CD4-positive, alpha-beta memory T cell (primary cell): Measurements from ENCODE around the gene PRKG1. TPM values are rescaled to one million over a fixed set of nuclear protein-coding genes. Genes with fewer than 3 reads are reported as not detected.
A peak's percentile ranks its signal among the peaks of the same experiment; 100 is the strongest.

Source experiments
- CTCF ChIA-PET: fragments of 350-600 bp; sonication (Branson Sonifier 250); formaldehyde crosslinking; loops from one replicate; lab custom pipeline; 2021; ENCODE audit warnings: inconsistent platforms; ENCODE audit not compliant: partially characterized antibody; lab: Charles Lee
- POLR2A ChIA-PET: fragments of 350-600 bp; sonication (Branson Sonifier 250); formaldehyde crosslinking; loops from one replicate; lab custom pipeline; 2021; ENCODE audit not compliant: partially characterized antibody; lab: Charles Lee
- DNase-seq, 5 donors: peaks; one replicate each; pipeline versions ENCODE4 v3.0.0 to v3.0.0-alpha.2; 2020 to 2022; ENCODE audit warnings: mixed read lengths in 1 of 5
- H3K27ac ChIP-seq: one replicate; pipeline ENCODE4 v1.7.0; 2013; ENCODE audit warnings: low read depth, low read length
- H3K27me3 ChIP-seq: 2 replicates; pipeline ENCODE4 v1.7.0; 2013; ENCODE audit warnings: mild to moderate bottlenecking, low read length, moderate library complexity; ENCODE audit not compliant: insufficient read depth
- H3K36me3 ChIP-seq: 2 replicates; pipeline ENCODE4 v1.7.0; 2013; ENCODE audit warnings: mild to moderate bottlenecking, low read length, moderate library complexity; ENCODE audit not compliant: insufficient read depth
- H3K4me1 ChIP-seq: 2 replicates; pipeline ENCODE4 v1.7.0; 2013; ENCODE audit warnings: mild to moderate bottlenecking, low read length, moderate library complexity; ENCODE audit not compliant: insufficient read depth
- H3K4me3 ChIP-seq, 2 donors: one replicate each; pipeline ENCODE4 v1.7.0; 2013; ENCODE audit warnings: low read length in 2 of 2, mild to moderate bottlenecking in 1 of 2
- H3K9me3 ChIP-seq, 2 donors: one replicate each; pipeline ENCODE4 v1.7.0; 2013; ENCODE audit warnings: low read length in 2 of 2, control low read depth in 1 of 2; ENCODE audit not compliant: control insufficient read depth in 1 of 2
- H3K27ac Mint-ChIP-seq, 7 donors: one replicate each; pipeline ENCODE4 v1.8.0; 2020 to 2021; ENCODE audit warnings: mixed read lengths in 7 of 7, mild to moderate bottlenecking in 6 of 7, inconsistent platforms in 3 of 7, moderate library complexity in 3 of 7
- H3K27me3 Mint-ChIP-seq, 2 donors: one replicate each; pipeline ENCODE4 v1.8.0; 2020 to 2021; ENCODE audit warnings: mixed read lengths in 2 of 2
- H3K36me3 Mint-ChIP-seq, 2 donors: one replicate each; pipeline ENCODE4 v1.8.0; 2020 to 2021; ENCODE audit warnings: mixed read lengths in 2 of 2, inconsistent platforms in 1 of 2, mild to moderate bottlenecking in 1 of 2
- H3K4me1 Mint-ChIP-seq, 4 donors: one replicate each; pipeline ENCODE4 v1.8.0; 2020 to 2021; ENCODE audit warnings: mixed read lengths in 4 of 4, mild to moderate bottlenecking in 1 of 4
- H3K4me3 Mint-ChIP-seq, 8 donors: one replicate each; pipeline ENCODE4 v1.8.0; 2020 to 2021; ENCODE audit warnings: mixed read lengths in 8 of 8, mild to moderate bottlenecking in 7 of 8, moderate library complexity in 6 of 8, inconsistent platforms in 3 of 8
- H3K9me3 Mint-ChIP-seq, 8 donors: one replicate each; pipeline ENCODE4 v1.8.0; 2020 to 2021; ENCODE audit warnings: mixed read lengths in 8 of 8, mild to moderate bottlenecking in 5 of 8, inconsistent platforms in 3 of 8, moderate library complexity in 1 of 8
- intact Hi-C: fragments of 100-400 bp; cut with micrococcal nuclease; formaldehyde crosslinking; loops from one replicate; pipeline ENCODE4 v1.15.1; 2023
- polyA plus RNA-seq, 2 donors: library from polyadenylated mRNA; unstranded; fragments of 300-500 nt; fragmentation: Illumina TruSeq; gene quantifications; one replicate each; pipeline ENCODE4 v1.2.3, GENCODE V29; 2021
- total RNA-seq, 2 experiments: library from RNA; stranded (reverse); gene quantifications; one replicate each; pipeline ENCODE4 v1.2.3, GENCODE V29; 2021

The PRKG1 gene
- total and polyA plus RNA-seq, 4 experiments from 2014 or later, result 0.06 to 0.20 TPM; not detected in 2

- Mint-ChIP-seq H3K36me3 (peaks cover 26 to 34% of the 10 kb centered on the region in 2 donors), H3K4me1 (peaks cover 31 to 51% (median 43%) of the 10 kb centered on the region in 4 donors), H3K27me3 (peaks cover 0 to 2% of the 10 kb centered on the region in 2 donors), H3K9me3 (peaks cover 0 to 6% (median 0%) of the 10 kb centered on the region in 8 donors), H3K27ac (peak overlapping the region; percentile 99 to 100 (median 100)), H3K4me3 (peak overlapping the region; percentile 96 to 100 (median 100))
- H3K4me3 ChIP-seq, result peak overlapping the region; percentile 83 to 88
- no peaks in the 10 kb centered on the region for H3K27me3 ChIP-seq
- H3K9me3 ChIP-seq, result no peaks in the 10 kb centered on the region
- H3K27ac ChIP-seq, result peak overlapping the region; percentile 97
- H3K4me1 ChIP-seq, result peaks cover 43% of the 10 kb centered on the region
- H3K36me3 ChIP-seq, result no peaks in the 10 kb centered on the region
- ChIA-PET CTCF (no interaction called here), POLR2A (interaction anchor here (1.0 to 1.5 kb wide), 2 partner anchors 9 to 1076 kb away, joined by 4 to 6 read pairs; no protein-coding TSS in a partner anchor)
- DNase-seq, result peak in 3 of 5 donors; percentile 6 to 48 (median 16)
- intact Hi-C loops, result no loop called here
These were observed 626.0 kb downstream of the PRKG1 start for GRCh38 chr10:51700228-51700817.

- DNase-seq, result no peak
- Mint-ChIP-seq H3K4me1 (peaks cover 4 to 22% (median 12%) of the 10 kb centered on the region in 4 donors), H3K4me3 (no peak overlapping the region), H3K36me3 (no peaks in the 10 kb centered on the region), H3K27me3 (peaks cover 0 to 3% of the 10 kb centered on the region in 2 donors), H3K9me3 (no peaks in the 10 kb centered on the region), H3K27ac (no peak overlapping the region)
- intact Hi-C loops, result no loop called here
- Histone ChIP-seq H3K27ac (no peak overlapping the region), H3K4me1 (peaks cover 17% of the 10 kb centered on the region), H3K27me3 (no peaks in the 10 kb centered on the region), H3K4me3 (no peak overlapping the region), H3K36me3 (no peaks in the 10 kb centered on the region), H3K9me3 (no peaks in the 10 kb centered on the region)
- POLR2A ChIA-PET, result no interaction called here
- CTCF ChIA-PET, result no interaction called here
These were observed 631.5 kb downstream of the PRKG1 start for GRCh38 chr10:51705774-51706173.

GRCh38 chr10:51706225-51706624, 631.9 kb downstream of the PRKG1 start:
- no peak overlapping the region for H3K4me3 Mint-ChIP-seq
- Histone ChIP-seq H3K4me1 (peaks cover 17% of the 10 kb centered on the region), H3K9me3 (no peaks in the 10 kb centered on the region), H3K27me3 (no peaks in the 10 kb centered on the region), H3K27ac (no peak overlapping the region), H3K4me3 (no peak overlapping the region), H3K36me3 (no peaks in the 10 kb centered on the region)
- no peak for DNase-seq
- H3K4me1 Mint-ChIP-seq, result peaks cover 4 to 22% (median 12%) of the 10 kb centered on the region in 4 donors
- CTCF ChIA-PET, result no interaction called here
- peaks cover 0 to 4% of the 10 kb centered on the region in 2 donors for H3K27me3 Mint-ChIP-seq
- H3K9me3 Mint-ChIP-seq, result no peaks in the 10 kb centered on the region
- no peak overlapping the region for H3K27ac Mint-ChIP-seq
- intact Hi-C loops, result no loop called here
- POLR2A ChIA-PET, result no interaction called here
- no peaks in the 10 kb centered on the region for H3K36me3 Mint-ChIP-seq

- peaks cover 0 to 8% of the 10 kb centered on the region in 2 donors for H3K27me3 Mint-ChIP-seq
- no peaks in the 10 kb centered on the region for H3K36me3 Mint-ChIP-seq
- POLR2A ChIA-PET, result no interaction called here
- peaks cover 7 to 22% (median 14%) of the 10 kb centered on the region in 4 donors for H3K4me1 Mint-ChIP-seq
- no peak for DNase-seq
- H3K9me3 Mint-ChIP-seq, result no peaks in the 10 kb centered on the region
- Histone ChIP-seq H3K4me1 (peaks cover 17% of the 10 kb centered on the region), H3K27me3 (no peaks in the 10 kb centered on the region), H3K4me3 (no peak overlapping the region), H3K36me3 (no peaks in the 10 kb centered on the region), H3K27ac (no peak overlapping the region), H3K9me3 (no peaks in the 10 kb centered on the region)
- H3K27ac Mint-ChIP-seq, result peak overlapping the region in 2 of 7 donors; percentile 75
- CTCF ChIA-PET, result no interaction called here
- intact Hi-C loops, result no loop called here
- peak overlapping the region in 3 of 8 donors; percentile 22 to 44 (median 40) for H3K4me3 Mint-ChIP-seq
These were observed 633.1 kb downstream of the PRKG1 start for GRCh38 chr10:51707392-51707791.

GRCh38 chr10:51707821-51708424, 633.6 kb downstream of the PRKG1 start:
- Mint-ChIP-seq H3K36me3 (no peaks in the 10 kb centered on the region), H3K4me1 (peaks cover 7 to 22% (median 14%) of the 10 kb centered on the region in 4 donors), H3K9me3 (no peaks in the 10 kb centered on the region), H3K27ac (peak overlapping the region in 6 of 7 donors; percentile 1 to 75 (median 38)), H3K27me3 (peaks cover 0 to 8% of the 10 kb centered on the region in 2 donors), H3K4me3 (peak overlapping the region in 3 of 8 donors; percentile 22 to 44 (median 40))
- no peak overlapping the region for H3K27ac ChIP-seq
- intact Hi-C loops, result no loop called here
- DNase-seq, result peak in 3 of 5 donors; percentile 16 to 36 (median 20)
- H3K4me3 ChIP-seq, result no peak overlapping the region
- H3K9me3 ChIP-seq, result no peaks in the 10 kb centered on the region
- ChIA-PET POLR2A (no interaction called here), CTCF (no interaction called here)
- H3K36me3 ChIP-seq, result no peaks in the 10 kb centered on the region
- no peaks in the 10 kb centered on the region for H3K27me3 ChIP-seq
- peaks cover 17% of the 10 kb centered on the region for H3K4me1 ChIP-seq

GRCh38 chr10:51708609-51709008, 634.3 kb downstream of the PRKG1 start:
- no peak for DNase-seq
- peak overlapping the region in 3 of 8 donors; percentile 13 to 44 (median 35) for H3K4me3 Mint-ChIP-seq
- H3K27ac Mint-ChIP-seq, result peak overlapping the region in 6 of 7 donors; percentile 1 to 81 (median 54)
- no peaks in the 10 kb centered on the region for H3K9me3 Mint-ChIP-seq
- no peaks in the 10 kb centered on the region for H3K36me3 Mint-ChIP-seq
- ChIA-PET CTCF (no interaction called here), POLR2A (interaction anchor here (1.5 kb wide), 1 partner anchor 9 kb away, joined by 6 read pairs; the partner anchor contains the start of gene CSTF2T)
- peaks cover 7 to 22% (median 14%) of the 10 kb centered on the region in 4 donors for H3K4me1 Mint-ChIP-seq
- peaks cover 0 to 8% of the 10 kb centered on the region in 2 donors for H3K27me3 Mint-ChIP-seq
- Histone ChIP-seq H3K27ac (no peak overlapping the region), H3K9me3 (no peaks in the 10 kb centered on the region), H3K4me3 (no peak overlapping the region), H3K4me1 (peaks cover 17% of the 10 kb centered on the region), H3K36me3 (no peaks in the 10 kb centered on the region), H3K27me3 (no peaks in the 10 kb centered on the region)
- intact Hi-C loops, result no loop called here

GRCh38 chr10:51709324-51709972, 635.2 kb downstream of the PRKG1 start:
- H3K4me1 Mint-ChIP-seq, result peaks cover 7 to 22% (median 14%) of the 10 kb centered on the region in 4 donors
- ChIA-PET POLR2A (interaction anchor here (1.5 kb wide), 1 partner anchor 10 kb away, joined by 6 read pairs; the partner anchor contains the start of gene CSTF2T), CTCF (no interaction called here)
- no peak overlapping the region for H3K4me3 Mint-ChIP-seq
- Histone ChIP-seq H3K4me3 (no peak overlapping the region), H3K4me1 (peaks cover 17% of the 10 kb centered on the region), H3K36me3 (no peaks in the 10 kb centered on the region), H3K27ac (no peak overlapping the region), H3K27me3 (no peaks in the 10 kb centered on the region), H3K9me3 (no peaks in the 10 kb centered on the region)
- peaks cover 0 to 12% of the 10 kb centered on the region in 2 donors for H3K27me3 Mint-ChIP-seq
- H3K36me3 Mint-ChIP-seq, result no peaks in the 10 kb centered on the region
- intact Hi-C loops, result no loop called here
- peak overlapping the region in 1 of 7 donors; percentile 33 for H3K27ac Mint-ChIP-seq
- no peaks in the 10 kb centered on the region for H3K9me3 Mint-ChIP-seq
- DNase-seq, result no peak
